ENCODE results near the gene INPP1.

Gene INPP1

GRCh38 chr2:190336420-190336819, 7.0 kb upstream of the INPP1 start:
- H4K20me1 ChIP-seq (ENCODE audit: control insufficient read depth, insufficient read depth, low read depth, low read length) = no peaks in the 10 kb centered on the region
- H3K27ac ChIP-seq (ENCODE audit: low read depth, low read length) = no peak overlapping the region
- no peaks in the 10 kb centered on the region for H3K9me2 ChIP-seq (replicated peaks; ENCODE audit: control insufficient read depth, low read length)
- no peaks in the 10 kb centered on the region for H3K27me3 ChIP-seq (ENCODE audit: control insufficient read depth, low read length)
- no peaks in the 10 kb centered on the region for H3K36me3 ChIP-seq (ENCODE audit: control insufficient read depth, low read length)
- TF ChIP-seq EZH2phosphoT487 (IDR thresholded peaks at IDR 0.05; ENCODE audit: borderline replicate concordance, low read length) (no peak), CTCF (IDR thresholded peaks at IDR 0.05; ENCODE audit: low read depth, low read length, poor library complexity, severe bottlenecking) (no peak)
- H3K9me3 ChIP-seq (ENCODE audit: control insufficient read depth, insufficient read depth, low read length) = no peaks in the 10 kb centered on the region
- peaks cover 6% of the 10 kb centered on the region; the same call in 1 of the 2 replicates for H3K4me1 ChIP-seq (ENCODE audit: control insufficient read depth, low read length)
- H3F3A ChIP-seq (ENCODE audit: control insufficient read depth, insufficient read depth) = no peaks in the 10 kb centered on the region
- no peak overlapping the region for H3K4me3 ChIP-seq (ENCODE audit: low read length)
- H3K79me2 ChIP-seq (ENCODE audit: control insufficient read depth, low read length) = no peaks in the 10 kb centered on the region
- no peak overlapping the region for H3K4me2 ChIP-seq (ENCODE audit: low read length)

DNA sequence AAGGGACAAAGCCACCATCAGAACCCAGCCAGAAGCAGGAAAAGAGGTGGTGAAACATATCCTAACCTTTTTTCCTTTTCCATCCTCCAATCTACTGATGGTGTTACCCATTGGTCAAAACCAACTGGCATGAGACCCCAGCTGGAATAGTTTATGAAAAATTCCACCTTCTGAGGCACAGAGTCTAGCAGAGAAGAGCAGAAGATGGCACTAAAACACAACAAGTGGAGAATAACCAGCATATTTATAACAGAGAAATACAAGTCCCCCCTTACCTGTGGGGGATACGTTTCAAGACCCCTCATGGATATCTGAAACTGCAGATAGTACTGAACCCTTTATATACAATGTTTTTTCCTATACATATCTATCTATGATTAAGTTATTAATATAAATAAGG, 4.9 kb upstream of the INPP1 start:
- TF ChIP-seq EZH2phosphoT487 (IDR thresholded peaks at IDR 0.05; ENCODE audit: borderline replicate concordance, low read length) (no peak), CTCF (IDR thresholded peaks at IDR 0.05; ENCODE audit: low read depth, low read length, poor library complexity, severe bottlenecking) (no peak)
- no peak overlapping the region for H3K4me2 ChIP-seq (ENCODE audit: low read length)

GRCh38 chr2:190339394-190339793, 4.0 kb upstream of the INPP1 start:
- no peaks in the 10 kb centered on the region for H3K9me3 ChIP-seq (ENCODE audit: control insufficient read depth, insufficient read depth, low read length)
- H3F3A ChIP-seq (ENCODE audit: control insufficient read depth, insufficient read depth) = peaks cover 4% of the 10 kb centered on the region
- H3K27ac ChIP-seq (ENCODE audit: low read depth, low read length) = no peak overlapping the region
- no peak overlapping the region for H3K4me3 ChIP-seq (ENCODE audit: low read length)
- H3K36me3 ChIP-seq (ENCODE audit: control insufficient read depth, low read length) = no peaks in the 10 kb centered on the region
- H4K20me1 ChIP-seq (ENCODE audit: control insufficient read depth, insufficient read depth, low read depth, low read length) = no peaks in the 10 kb centered on the region
- TF ChIP-seq CTCF (IDR thresholded peaks at IDR 0.05; ENCODE audit: low read depth, low read length, poor library complexity, severe bottlenecking) (no peak), EZH2phosphoT487 (IDR thresholded peaks at IDR 0.05; ENCODE audit: borderline replicate concordance, low read length) (no peak)
- no peaks in the 10 kb centered on the region for H3K79me2 ChIP-seq (ENCODE audit: control insufficient read depth, low read length)
- H3K4me2 ChIP-seq (ENCODE audit: low read length) = no peak overlapping the region
- H3K27me3 ChIP-seq (ENCODE audit: control insufficient read depth, low read length) = no peaks in the 10 kb centered on the region
- peaks cover 24% of the 10 kb centered on the region for H3K4me1 ChIP-seq (ENCODE audit: control insufficient read depth, low read length)
- no peaks in the 10 kb centered on the region for H3K9me2 ChIP-seq (replicated peaks; ENCODE audit: control insufficient read depth, low read length)

More for the DNA sequence above, 4.9 kb upstream of the INPP1 start:
- Histone ChIP-seq H3K27me3 (ENCODE audit: control insufficient read depth, low read length) (no peaks in the 10 kb centered on the region), H3K4me3 (ENCODE audit: low read length) (no peak overlapping the region), H3K36me3 (ENCODE audit: control insufficient read depth, low read length) (no peaks in the 10 kb centered on the region), H3F3A (ENCODE audit: control insufficient read depth, insufficient read depth) (peaks cover 4% of the 10 kb centered on the region), H4K20me1 (ENCODE audit: control insufficient read depth, insufficient read depth, low read depth, low read length) (no peaks in the 10 kb centered on the region), H3K79me2 (ENCODE audit: control insufficient read depth, low read length) (no peaks in the 10 kb centered on the region), H3K4me1 (ENCODE audit: control insufficient read depth, low read length) (peaks cover 14% of the 10 kb centered on the region), H3K9me3 (ENCODE audit: control insufficient read depth, insufficient read depth, low read length) (no peaks in the 10 kb centered on the region), H3K27ac (ENCODE audit: low read depth, low read length) (no peak overlapping the region), H3K9me2 (replicated peaks; ENCODE audit: control insufficient read depth, low read length) (no peaks in the 10 kb centered on the region)

DNA sequence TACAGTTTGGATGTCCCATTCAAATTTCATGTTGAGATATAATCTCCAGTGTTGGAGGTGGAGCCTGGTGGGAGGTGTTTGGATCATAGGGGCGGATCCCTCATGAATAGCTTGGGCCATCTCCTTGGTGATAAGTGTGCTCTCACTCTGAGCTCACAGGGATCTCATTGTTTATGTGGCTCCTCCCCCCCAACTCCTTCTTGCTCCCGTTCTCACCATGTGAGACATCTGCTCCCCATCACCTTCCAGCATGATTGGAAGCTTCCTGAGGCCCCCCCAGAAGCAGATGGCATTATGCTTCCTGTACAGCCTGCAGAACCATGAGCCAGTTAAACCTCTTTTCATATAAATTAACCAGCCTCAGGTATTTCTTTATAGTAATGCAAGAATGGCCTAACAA, 3.0 kb upstream of the INPP1 start:
- Histone ChIP-seq H3K9me2 (replicated peaks; ENCODE audit: control insufficient read depth, low read length) (no peaks in the 10 kb centered on the region), H3K4me3 (ENCODE audit: low read length) (no peak overlapping the region), H3K36me3 (ENCODE audit: control insufficient read depth, low read length) (no peaks in the 10 kb centered on the region), H3K79me2 (ENCODE audit: control insufficient read depth, low read length) (no peaks in the 10 kb centered on the region), H3K4me1 (ENCODE audit: control insufficient read depth, low read length) (peaks cover 29% of the 10 kb centered on the region), H3F3A (ENCODE audit: control insufficient read depth, insufficient read depth) (peaks cover 4% of the 10 kb centered on the region), H4K20me1 (ENCODE audit: control insufficient read depth, insufficient read depth, low read depth, low read length) (no peaks in the 10 kb centered on the region), H3K4me2 (ENCODE audit: low read length) (no peak overlapping the region), H3K27ac (ENCODE audit: low read depth, low read length) (no peak overlapping the region), H3K9me3 (ENCODE audit: control insufficient read depth, insufficient read depth, low read length) (no peaks in the 10 kb centered on the region), H3K27me3 (ENCODE audit: control insufficient read depth, low read length) (no peaks in the 10 kb centered on the region)
- TF ChIP-seq CTCF (IDR thresholded peaks at IDR 0.05; ENCODE audit: low read depth, low read length, poor library complexity, severe bottlenecking) (no peak), EZH2phosphoT487 (IDR thresholded peaks at IDR 0.05; ENCODE audit: borderline replicate concordance, low read length) (no peak)

All from DOHH2 (cell line).